ENCODE data around the gene EPHB1. TPM values are rescaled to one million over a fixed set of nuclear protein-coding genes. Genes with fewer than 3 reads are reported as not detected.

Gene EPHB1
- total RNA-seq, 2 donors from 2014 or later = 1.9 to 3.2 TPM

DNA sequence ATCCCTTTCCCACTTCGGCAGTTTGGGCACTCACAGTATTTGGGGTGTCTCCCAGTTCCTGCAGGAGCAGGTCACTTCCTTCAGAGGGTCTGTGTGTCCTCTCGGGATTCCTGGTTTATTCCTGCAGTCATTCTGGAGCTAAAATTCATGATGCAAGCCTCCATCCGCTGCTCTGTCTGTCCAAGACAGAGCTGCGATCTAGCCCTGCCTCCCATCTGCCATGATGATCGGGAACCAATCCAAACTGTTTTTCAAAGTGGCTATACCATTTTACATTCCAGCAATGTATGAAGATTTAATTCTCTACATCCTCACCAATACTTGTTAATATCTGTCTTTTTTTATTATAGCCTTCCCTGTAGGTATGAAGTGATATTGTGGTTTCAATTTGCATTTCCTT, 273.0 kb downstream of the EPHB1 start:
- Histone ChIP-seq H3K4me3 (no peak overlapping the region), H3K36me3 (no peaks in the 10 kb centered on the region), H3K4me1 (no peaks in the 10 kb centered on the region), H3K27me3 (no peaks in the 10 kb centered on the region), H3K27ac (no peak overlapping the region), H3K9me3 (no peaks in the 10 kb centered on the region)
- no peak for DNase-seq (ENCODE audit: low spot score)
- TF ChIP-seq, protein P1, sequence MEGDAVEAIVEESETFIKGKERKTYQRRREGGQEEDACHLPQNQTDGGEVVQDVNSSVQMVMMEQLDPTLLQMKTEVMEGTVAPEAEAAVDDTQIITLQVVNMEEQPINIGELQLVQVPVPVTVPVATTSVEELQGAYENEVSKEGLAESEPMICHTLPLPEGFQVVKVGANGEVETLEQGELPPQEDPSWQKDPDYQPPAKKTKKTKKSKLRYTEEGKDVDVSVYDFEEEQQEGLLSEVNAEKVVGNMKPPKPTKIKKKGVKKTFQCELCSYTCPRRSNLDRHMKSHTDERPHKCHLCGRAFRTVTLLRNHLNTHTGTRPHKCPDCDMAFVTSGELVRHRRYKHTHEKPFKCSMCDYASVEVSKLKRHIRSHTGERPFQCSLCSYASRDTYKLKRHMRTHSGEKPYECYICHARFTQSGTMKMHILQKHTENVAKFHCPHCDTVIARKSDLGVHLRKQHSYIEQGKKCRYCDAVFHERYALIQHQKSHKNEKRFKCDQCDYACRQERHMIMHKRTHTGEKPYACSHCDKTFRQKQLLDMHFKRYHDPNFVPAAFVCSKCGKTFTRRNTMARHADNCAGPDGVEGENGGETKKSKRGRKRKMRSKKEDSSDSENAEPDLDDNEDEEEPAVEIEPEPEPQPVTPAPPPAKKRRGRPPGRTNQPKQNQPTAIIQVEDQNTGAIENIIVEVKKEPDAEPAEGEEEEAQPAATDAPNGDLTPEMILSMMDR (IDR thresholded peaks at IDR 0.05) = no peak

DNA sequence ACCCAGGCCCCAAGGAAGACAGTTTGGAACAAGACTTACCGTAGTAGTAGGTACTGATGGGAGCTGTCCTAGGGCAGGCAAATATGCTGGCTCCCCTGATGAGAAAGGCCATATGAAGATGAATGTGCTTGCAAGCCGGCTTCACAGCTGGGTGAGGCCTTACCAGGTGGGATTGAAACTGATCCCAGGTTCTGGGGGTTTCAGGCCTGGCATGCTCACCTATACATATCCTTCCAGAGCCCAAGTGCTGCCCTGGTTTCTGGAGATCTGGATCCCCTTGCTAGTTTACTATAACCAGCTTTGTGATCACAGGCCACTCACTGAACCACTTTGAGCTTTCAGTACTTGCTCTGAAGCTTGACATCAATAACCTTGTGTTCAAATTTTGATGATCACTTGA, 274.3 kb downstream of the EPHB1 start:
- Histone ChIP-seq H3K36me3 (no peaks in the 10 kb centered on the region), H3K27ac (no peak overlapping the region), H3K27me3 (no peaks in the 10 kb centered on the region), H3K9me3 (no peaks in the 10 kb centered on the region), H3K4me1 (no peaks in the 10 kb centered on the region), H3K4me3 (no peak overlapping the region)
- TF ChIP-seq, protein P1 (IDR thresholded peaks at IDR 0.05) = no peak
- no peak for DNase-seq (ENCODE audit: low spot score)

DNA sequence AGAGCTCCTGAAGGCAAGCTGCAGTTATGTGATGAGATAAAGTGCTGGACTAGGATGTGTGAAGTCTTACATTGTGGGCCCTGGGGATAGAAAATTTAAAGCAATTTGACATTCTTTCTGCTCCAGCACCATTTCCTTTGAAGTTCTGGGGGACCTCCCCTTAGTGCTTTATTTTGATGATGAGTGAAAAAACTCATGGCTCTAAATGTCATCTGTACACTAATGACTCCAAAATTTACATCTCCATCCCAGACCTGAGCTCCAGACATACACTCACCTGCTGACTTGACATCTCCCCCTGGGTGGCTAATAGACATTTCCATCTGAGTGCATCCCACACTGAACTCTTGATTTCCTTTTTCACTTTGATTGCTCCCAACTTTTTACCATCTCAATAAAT, 276.4 kb downstream of the EPHB1 start:
- TF ChIP-seq, protein P1 (IDR thresholded peaks at IDR 0.05) = no peak
- no peak for DNase-seq (ENCODE audit: low spot score)

DNA sequence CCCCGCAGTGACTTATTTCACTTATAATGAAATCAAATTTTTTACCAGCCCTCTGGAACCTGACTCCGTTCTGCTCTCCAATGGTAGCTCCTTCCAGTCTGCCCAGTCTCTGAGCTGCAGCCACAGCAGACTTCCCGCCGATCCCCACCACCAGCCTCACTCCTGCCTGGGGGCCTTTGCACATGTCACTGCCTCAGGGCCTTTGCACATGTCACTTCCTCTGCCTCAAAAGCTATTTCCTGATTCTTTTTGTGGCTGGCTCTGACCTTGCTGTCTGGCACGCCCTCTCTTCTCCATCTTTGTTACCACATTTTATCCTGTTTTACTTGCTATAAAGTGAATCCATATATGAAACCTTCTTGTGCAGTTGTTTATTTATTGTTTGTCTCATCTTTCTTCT, 277.4 kb downstream of the EPHB1 start:
- Histone ChIP-seq H3K36me3 (no peaks in the 10 kb centered on the region), H3K9me3 (no peaks in the 10 kb centered on the region), H3K4me3 (no peak overlapping the region), H3K27me3 (no peaks in the 10 kb centered on the region), H3K27ac (no peak overlapping the region), H3K4me1 (no peaks in the 10 kb centered on the region)
- TF ChIP-seq, protein P1 (IDR thresholded peaks at IDR 0.05) = no peak
- DNase-seq (ENCODE audit: low spot score) = no peak

More for the DNA sequence above, 276.4 kb downstream of the EPHB1 start:
- H3K4me1 ChIP-seq = no peaks in the 10 kb centered on the region
- no peak overlapping the region for H3K27ac ChIP-seq
- H3K9me3 ChIP-seq = no peaks in the 10 kb centered on the region
- no peaks in the 10 kb centered on the region for H3K27me3 ChIP-seq
- H3K4me3 ChIP-seq = no peak overlapping the region
- H3K36me3 ChIP-seq = no peaks in the 10 kb centered on the region

DNA sequence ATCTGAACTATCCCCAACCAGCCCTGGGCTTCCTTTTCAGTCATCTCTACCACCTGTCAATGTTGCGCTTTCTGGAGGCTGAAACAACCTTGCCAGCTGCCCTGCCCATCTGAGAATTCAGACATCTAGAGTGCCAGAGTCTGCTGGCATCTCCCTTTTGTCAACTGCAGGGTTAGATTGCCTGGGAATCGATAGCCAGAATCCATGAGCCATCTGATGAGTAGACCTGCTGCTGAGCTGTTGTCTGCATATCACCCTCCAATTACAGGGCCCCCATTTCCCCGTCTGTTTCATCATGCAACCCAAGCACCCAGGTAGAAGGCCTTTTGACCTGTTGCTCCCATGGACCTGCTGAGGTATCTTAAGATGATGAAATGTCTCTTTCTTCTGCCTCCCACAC, 280.1 kb downstream of the EPHB1 start:
- Histone ChIP-seq H3K4me3 (no peak overlapping the region), H3K9me3 (no peaks in the 10 kb centered on the region), H3K4me1 (no peaks in the 10 kb centered on the region), H3K36me3 (no peaks in the 10 kb centered on the region), H3K27me3 (no peaks in the 10 kb centered on the region), H3K27ac (no peak overlapping the region)
- TF ChIP-seq, protein P1 (IDR thresholded peaks at IDR 0.05) = no peak
- DNase-seq (ENCODE audit: low spot score) = no peak

DNA sequence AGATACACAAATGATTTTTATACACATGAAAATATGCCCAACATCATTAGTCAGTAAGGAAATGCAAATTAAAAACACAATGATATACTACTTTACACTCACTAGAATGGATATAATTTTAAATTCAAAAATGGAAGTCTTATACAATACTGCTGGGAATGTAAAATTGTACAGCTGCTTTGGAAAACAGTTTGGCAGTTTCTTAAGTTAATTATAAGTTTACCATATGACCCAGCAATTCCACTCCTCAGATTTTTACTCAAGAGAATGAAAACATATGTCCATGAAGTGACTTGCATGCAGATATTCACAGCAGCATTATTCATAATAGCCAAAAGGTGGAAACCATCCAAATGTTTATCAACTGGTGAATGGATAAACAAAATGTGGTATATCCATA, 281.3 kb downstream of the EPHB1 start:
- Histone ChIP-seq H3K27ac (no peak overlapping the region), H3K36me3 (no peaks in the 10 kb centered on the region), H3K9me3 (no peaks in the 10 kb centered on the region), H3K4me3 (no peak overlapping the region), H3K4me1 (no peaks in the 10 kb centered on the region), H3K27me3 (no peaks in the 10 kb centered on the region)
- no peak for DNase-seq (ENCODE audit: low spot score)
- TF ChIP-seq, protein P1 (IDR thresholded peaks at IDR 0.05) = no peak

All from right atrium auricular region (tissue), 2 donors.